ENCODE results near the gene CACNG4. TPM values are rescaled to one million over a fixed set of nuclear protein-coding genes. Genes with fewer than 3 reads are reported as not detected.

Gene CACNG4
- total RNA-seq, 1 donor from 2014 or later, result 0.74 TPM

DNA sequence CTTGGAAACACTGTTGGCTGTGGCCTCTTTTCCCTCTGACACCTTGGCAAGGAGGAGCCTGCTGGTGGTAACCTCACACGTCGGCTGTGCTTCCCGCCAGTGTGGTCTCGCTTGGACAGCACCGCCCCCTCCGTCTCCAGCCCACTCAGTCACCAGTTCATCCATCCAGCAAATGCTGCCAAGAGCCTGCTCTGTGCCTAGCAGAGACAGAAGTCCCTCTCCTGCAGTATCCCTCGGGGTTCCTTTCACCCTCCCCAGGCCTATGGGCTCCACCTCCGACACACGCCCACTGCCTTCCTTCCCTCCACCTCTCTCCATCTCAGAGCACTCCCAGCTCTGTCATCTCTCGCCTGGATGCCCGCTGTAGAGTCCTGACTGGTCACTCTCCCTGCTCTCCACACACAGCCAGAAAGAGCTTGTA, 12.3 kb downstream of the CACNG4 start:
- no peak overlapping the region for H3K27ac ChIP-seq
- no peak for DNase-seq (ENCODE audit: extremely low spot score in 2 of 2)
- H3K4me1 ChIP-seq, result no peaks in the 10 kb centered on the region
- H3K27me3 ChIP-seq, result no peaks in the 10 kb centered on the region
- H3K4me3 ChIP-seq, result no peak overlapping the region
- TF ChIP-seq, protein P1, sequence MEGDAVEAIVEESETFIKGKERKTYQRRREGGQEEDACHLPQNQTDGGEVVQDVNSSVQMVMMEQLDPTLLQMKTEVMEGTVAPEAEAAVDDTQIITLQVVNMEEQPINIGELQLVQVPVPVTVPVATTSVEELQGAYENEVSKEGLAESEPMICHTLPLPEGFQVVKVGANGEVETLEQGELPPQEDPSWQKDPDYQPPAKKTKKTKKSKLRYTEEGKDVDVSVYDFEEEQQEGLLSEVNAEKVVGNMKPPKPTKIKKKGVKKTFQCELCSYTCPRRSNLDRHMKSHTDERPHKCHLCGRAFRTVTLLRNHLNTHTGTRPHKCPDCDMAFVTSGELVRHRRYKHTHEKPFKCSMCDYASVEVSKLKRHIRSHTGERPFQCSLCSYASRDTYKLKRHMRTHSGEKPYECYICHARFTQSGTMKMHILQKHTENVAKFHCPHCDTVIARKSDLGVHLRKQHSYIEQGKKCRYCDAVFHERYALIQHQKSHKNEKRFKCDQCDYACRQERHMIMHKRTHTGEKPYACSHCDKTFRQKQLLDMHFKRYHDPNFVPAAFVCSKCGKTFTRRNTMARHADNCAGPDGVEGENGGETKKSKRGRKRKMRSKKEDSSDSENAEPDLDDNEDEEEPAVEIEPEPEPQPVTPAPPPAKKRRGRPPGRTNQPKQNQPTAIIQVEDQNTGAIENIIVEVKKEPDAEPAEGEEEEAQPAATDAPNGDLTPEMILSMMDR (IDR thresholded peaks at IDR 0.05), result no peak
- no peak for TF ChIP-seq POLR2A (IDR thresholded peaks at IDR 0.05)
- no peak for TF ChIP-seq POLR2AphosphoS5 (IDR thresholded peaks at IDR 0.05; ENCODE audit: insufficient read depth in 1 of 2, low read depth in 1 of 2)
- H3K36me3 ChIP-seq, result no peaks in the 10 kb centered on the region
- intact Hi-C loops (cut with DNase I), result no loop called here
- no peaks in the 10 kb centered on the region for H3K9me3 ChIP-seq

DNA sequence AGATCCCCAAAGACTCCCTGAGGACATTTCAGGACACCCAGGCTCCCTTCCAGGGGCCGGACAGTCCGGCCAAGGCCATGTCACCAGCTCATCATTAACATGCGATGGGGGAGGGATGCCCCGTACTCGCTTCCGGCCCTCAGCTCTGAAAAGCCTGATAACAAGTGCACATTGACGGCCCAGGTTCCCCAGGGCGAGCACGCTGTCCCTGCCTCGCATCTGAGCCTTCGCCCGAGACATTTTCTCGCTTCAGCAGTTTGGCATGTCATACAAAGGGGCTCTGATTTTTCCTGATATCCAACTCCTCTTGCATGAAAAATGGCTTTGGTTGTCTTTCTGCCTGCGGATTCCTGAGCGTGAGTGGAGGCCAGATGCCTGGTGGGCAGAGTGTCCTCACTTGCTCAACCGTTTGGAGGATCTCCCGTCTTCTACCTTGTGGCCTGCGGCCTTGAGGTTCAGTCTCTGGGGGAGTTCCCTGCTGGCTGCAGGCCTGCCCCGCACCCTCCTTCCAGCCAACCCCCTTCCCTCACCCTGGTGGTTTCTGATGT, 14.1 kb downstream of the CACNG4 start:
- no peak for DNase-seq (ENCODE audit: extremely low spot score in 2 of 2)
- TF ChIP-seq, protein P1 (IDR thresholded peaks at IDR 0.05), result no peak
- TF ChIP-seq POLR2AphosphoS5 (IDR thresholded peaks at IDR 0.05; ENCODE audit: insufficient read depth in 1 of 2, low read depth in 1 of 2), result no peak
- TF ChIP-seq POLR2A (IDR thresholded peaks at IDR 0.05), result no peak
- Histone ChIP-seq H3K36me3 (no peaks in the 10 kb centered on the region), H3K4me1 (no peaks in the 10 kb centered on the region), H3K4me3 (no peak overlapping the region), H3K27ac (no peak overlapping the region), H3K9me3 (no peaks in the 10 kb centered on the region), H3K27me3 (no peaks in the 10 kb centered on the region)
- intact Hi-C loops (cut with DNase I), result no loop called here

DNA sequence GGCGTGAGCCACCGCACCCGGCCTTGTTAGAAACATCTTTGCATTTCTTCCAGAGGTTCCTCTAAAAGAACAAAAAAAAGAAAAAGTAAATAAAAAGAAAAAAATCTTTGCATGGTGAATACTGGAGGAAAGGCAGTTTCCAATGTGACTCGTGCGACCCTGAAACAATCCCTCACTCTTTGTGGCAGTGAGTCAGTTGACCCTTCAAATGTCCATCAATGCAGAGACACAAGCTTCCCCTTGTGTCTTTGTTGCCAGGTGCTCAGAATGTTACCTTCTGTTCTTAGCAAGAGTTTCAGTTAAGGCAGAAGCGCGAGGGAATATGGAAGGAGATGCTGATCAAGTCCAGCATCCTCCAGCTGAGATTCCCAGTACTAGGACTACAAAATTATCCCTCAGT, 16.4 kb downstream of the CACNG4 start:
- H3K9me3 ChIP-seq, result no peaks in the 10 kb centered on the region
- no peak for DNase-seq (ENCODE audit: extremely low spot score in 2 of 2)
- no peaks in the 10 kb centered on the region for H3K36me3 ChIP-seq
- intact Hi-C loops (cut with DNase I), result no loop called here
- H3K4me3 ChIP-seq, result no peak overlapping the region
- no peak overlapping the region for H3K27ac ChIP-seq
- no peaks in the 10 kb centered on the region for H3K4me1 ChIP-seq
- H3K27me3 ChIP-seq, result no peaks in the 10 kb centered on the region
- no peak for TF ChIP-seq POLR2AphosphoS5 (IDR thresholded peaks at IDR 0.05; ENCODE audit: insufficient read depth in 1 of 2, low read depth in 1 of 2)
- no peak for TF ChIP-seq POLR2A (IDR thresholded peaks at IDR 0.05)
- TF ChIP-seq, protein P1 (IDR thresholded peaks at IDR 0.05), result no peak

DNA sequence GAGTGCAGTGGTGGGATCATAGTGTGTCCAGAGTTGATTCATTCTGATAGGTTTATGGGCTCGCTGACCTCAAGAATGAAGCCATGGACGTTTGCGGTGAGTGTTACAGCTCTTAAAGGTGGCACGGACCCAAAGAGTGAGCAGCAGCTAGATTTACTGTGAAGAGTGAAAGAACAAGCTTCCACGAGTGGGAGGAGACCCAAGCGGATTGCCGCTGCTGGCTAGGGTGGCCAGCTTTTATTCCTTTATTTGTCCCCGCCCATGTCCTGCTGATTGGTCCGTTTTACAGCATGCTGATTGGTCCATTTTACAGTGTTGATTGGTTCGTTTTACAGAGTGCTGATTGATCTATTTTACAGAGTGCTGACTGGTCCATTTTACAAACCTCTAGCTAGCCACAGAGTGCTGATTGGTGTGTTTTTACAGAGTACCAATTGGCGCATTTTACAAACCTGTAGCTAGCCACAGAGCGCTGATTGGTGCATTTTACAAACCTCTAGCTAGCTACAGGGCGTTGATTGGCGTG, 17.5 kb downstream of the CACNG4 start:
- no peak for DNase-seq (ENCODE audit: extremely low spot score in 2 of 2)
- Histone ChIP-seq H3K4me3 (no peak overlapping the region), H3K27me3 (no peaks in the 10 kb centered on the region), H3K4me1 (no peaks in the 10 kb centered on the region), H3K36me3 (no peaks in the 10 kb centered on the region), H3K27ac (no peak overlapping the region), H3K9me3 (no peaks in the 10 kb centered on the region)
- intact Hi-C loops (cut with DNase I), result no loop called here
- TF ChIP-seq POLR2A (IDR thresholded peaks at IDR 0.05) (no peak), POLR2AphosphoS5 (IDR thresholded peaks at IDR 0.05; ENCODE audit: insufficient read depth in 1 of 2, low read depth in 1 of 2) (no peak)
- TF ChIP-seq, protein P1 (IDR thresholded peaks at IDR 0.05), result no peak

DNA sequence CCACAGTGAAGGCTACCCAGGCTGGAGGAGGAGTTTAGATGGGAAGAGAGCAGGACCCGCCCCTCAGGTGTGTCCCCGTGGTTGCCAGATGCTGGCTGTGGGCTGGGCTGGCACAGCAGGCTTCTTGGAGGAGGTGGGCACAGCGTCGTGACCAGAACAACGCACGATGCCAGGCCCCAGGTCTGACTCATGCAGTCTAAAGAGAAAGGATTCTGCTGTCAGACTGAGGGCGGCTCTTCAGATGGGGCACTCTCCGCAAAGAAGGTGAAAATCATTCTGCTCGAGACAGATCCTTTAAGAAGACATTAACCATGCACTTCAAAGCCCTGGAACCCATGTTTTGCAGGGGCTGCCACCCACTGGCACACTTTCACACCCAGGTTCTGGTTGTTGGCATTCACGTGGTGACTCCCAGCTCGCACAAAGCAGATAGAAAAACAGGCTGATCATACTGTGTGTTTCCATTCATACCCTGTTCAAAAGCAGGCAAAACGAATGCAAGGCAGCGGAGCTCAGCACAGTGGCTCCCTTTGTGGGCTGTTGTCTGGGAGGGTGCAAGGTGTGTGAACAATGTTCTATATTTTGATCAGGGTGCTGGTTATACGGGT, 19.0 kb downstream of the CACNG4 start:
- intact Hi-C loops (cut with DNase I), result no loop called here
- DNase-seq (ENCODE audit: extremely low spot score in 2 of 2), result no peak
- TF ChIP-seq POLR2AphosphoS5 (IDR thresholded peaks at IDR 0.05; ENCODE audit: insufficient read depth in 1 of 2, low read depth in 1 of 2), result no peak
- TF ChIP-seq POLR2A (IDR thresholded peaks at IDR 0.05), result no peak
- TF ChIP-seq, protein P1 (IDR thresholded peaks at IDR 0.05), result no peak
- no peaks in the 10 kb centered on the region for H3K4me1 ChIP-seq
- no peaks in the 10 kb centered on the region for H3K36me3 ChIP-seq
- no peaks in the 10 kb centered on the region for H3K27me3 ChIP-seq
- H3K9me3 ChIP-seq, result no peaks in the 10 kb centered on the region
- H3K27ac ChIP-seq, result no peak overlapping the region
- H3K4me3 ChIP-seq, result no peak overlapping the region

Measured in vagina (tissue), 2 donors.